CD14-positive monocyte (primary cell): ENCODE measurements around the gene ZDHHC14. TPM values are rescaled to one million over a fixed set of nuclear protein-coding genes. Genes with fewer than 3 reads are reported as not detected.

Source experiments
- DNase-seq, 3 donors: peaks; one replicate each; pipeline ENCODE4 v3.0.0-alpha.2; 2011 to 2022
- H2AFZ ChIP-seq: 2 replicates; pipeline ENCODE4 v1.6.0; 2012; ENCODE audit warnings: mild to moderate bottlenecking, low read depth, low read length, inconsistent platforms; ENCODE audit not compliant: insufficient read depth, poor library complexity, severe bottlenecking
- H3K27ac ChIP-seq, 2 donors: 1 replicate in 1 of 2; 2 replicates in 1 of 2; pipeline ENCODE4 v1.5.1; 2012 to 2013; ENCODE audit warnings: low read length in 2 of 2, control low read depth in 1 of 2, inconsistent platforms in 1 of 2, low read depth in 1 of 2, mild to moderate bottlenecking in 1 of 2
- H3K27me3 ChIP-seq, 2 donors: one replicate each; pipeline versions ENCODE4 v1.6.0 to v1.6.1; 2011 to 2013; ENCODE audit warnings: low read length in 2 of 2; ENCODE audit not compliant: control insufficient read depth in 2 of 2, insufficient read depth in 2 of 2
- H3K36me3 ChIP-seq, 2 donors: replicated peaks in 1 of 2; 1 replicate in 1 of 2; 2 replicates in 1 of 2; pipeline versions ENCODE4 v1.5.1 to v1.6.1; 2012 to 2013; ENCODE audit warnings: low read length in 2 of 2, control low read depth in 1 of 2, inconsistent platforms in 1 of 2, mild to moderate bottlenecking in 1 of 2; ENCODE audit not compliant: insufficient read depth in 2 of 2, control insufficient read depth in 1 of 2
- H3K4me1 ChIP-seq, 2 donors: 1 replicate in 1 of 2; 2 replicates in 1 of 2; pipeline versions ENCODE4 v1.5.1 to v1.6.1; 2012 to 2013; ENCODE audit warnings: low read length in 2 of 2, control low read depth in 1 of 2, inconsistent platforms in 1 of 2, mild to moderate bottlenecking in 1 of 2, moderate library complexity in 1 of 2; ENCODE audit not compliant: insufficient read depth in 2 of 2, control insufficient read depth in 1 of 2
- H3K4me2 ChIP-seq: replicated peaks from 2 replicates; pipeline ENCODE3; 2012; ENCODE audit warnings: low read length, moderate library complexity, mild to moderate bottlenecking; ENCODE audit not compliant: poor library complexity, severe bottlenecking; ENCODE audit errors: extremely low read depth
- H3K4me3 ChIP-seq, 3 experiments: fragments of 200-600 bp in 1 of 3; sonication (generic) in 1 of 3; replicated peaks in 1 of 3; 1 replicate in 2 of 3; 2 replicates in 1 of 3; pipeline ENCODE4 v1.5.1; 2011 to 2013; ENCODE audit warnings: low read length in 3 of 3, mild to moderate bottlenecking in 3 of 3, control low read depth in 2 of 3, low read depth in 2 of 3, inconsistent platforms in 1 of 3, moderate library complexity in 1 of 3
- H3K79me2 ChIP-seq: 2 replicates; pipeline ENCODE4 v1.6.0; 2012; ENCODE audit warnings: mild to moderate bottlenecking, control low read depth, inconsistent platforms, low read length, moderate library complexity; ENCODE audit not compliant: insufficient read depth
- H3K9ac ChIP-seq: 2 replicates; pipeline ENCODE4 v1.6.0; 2017; ENCODE audit warnings: low read length, mild to moderate bottlenecking; ENCODE audit not compliant: insufficient read depth, poor library complexity, severe bottlenecking
- H3K9me3 ChIP-seq, 2 donors: replicated peaks in 1 of 2; 1 replicate in 1 of 2; 2 replicates in 1 of 2; pipeline versions ENCODE4 v1.5.1 to v1.6.1; 2012 to 2013; ENCODE audit warnings: low read length in 2 of 2, control low read depth in 1 of 2; ENCODE audit not compliant: control insufficient read depth in 1 of 2, insufficient read depth in 1 of 2
- H4K20me1 ChIP-seq: 2 replicates; pipeline ENCODE4 v1.6.0; 2012; ENCODE audit warnings: mild to moderate bottlenecking, low read length, control low read depth, moderate library complexity; ENCODE audit not compliant: insufficient read depth
- H3K27ac Mint-ChIP-seq, 7 donors: one replicate each; pipeline ENCODE4 v1.8.0; 2020; ENCODE audit warnings: mild to moderate bottlenecking in 7 of 7, mixed read lengths in 7 of 7, moderate library complexity in 6 of 7, inconsistent platforms in 2 of 7
- H3K27me3 Mint-ChIP-seq, 3 donors: one replicate each; pipeline ENCODE4 v1.8.0; 2021 to 2022; ENCODE audit warnings: low read depth in 3 of 3, mild to moderate bottlenecking in 3 of 3, mixed read lengths in 3 of 3, moderate library complexity in 3 of 3, inconsistent platforms in 1 of 3
- H3K36me3 Mint-ChIP-seq, 2 donors: one replicate each; pipeline ENCODE4 v1.8.0; 2020; ENCODE audit warnings: mixed read lengths in 2 of 2, inconsistent platforms in 1 of 2, mild to moderate bottlenecking in 1 of 2
- H3K4me1 Mint-ChIP-seq: one replicate; pipeline ENCODE4 v1.8.0; 2020; ENCODE audit warnings: mild to moderate bottlenecking, mixed read lengths
- H3K4me3 Mint-ChIP-seq, 2 donors: one replicate each; pipeline ENCODE4 v1.8.0; 2020; ENCODE audit warnings: mild to moderate bottlenecking in 2 of 2, mixed read lengths in 2 of 2, moderate library complexity in 1 of 2
- H3K9me3 Mint-ChIP-seq, 7 donors: one replicate each; pipeline ENCODE4 v1.8.0; 2020 to 2022; ENCODE audit warnings: mixed read lengths in 7 of 7, mild to moderate bottlenecking in 6 of 7, moderate library complexity in 6 of 7, inconsistent platforms in 2 of 7
- WGBS: methylation state at CpG from one replicate; pipeline ENCODE4 v1.1.5; 2013; ENCODE audit warnings: missing lambda C conversion rate; ENCODE audit not compliant: insufficient coverage; 5-methylcytosine and 5-hydroxymethylcytosine counted together
- intact Hi-C, 2 donors: fragments of 100-400 bp; cut with micrococcal nuclease; formaldehyde crosslinking; loops; one replicate each; pipeline versions ENCODE4 v1.15.0 to v1.15.1; 2023
- polyA plus RNA-seq, 3 donors: library from polyadenylated mRNA; depleted of rRNA in 1 of 3; unstranded in 2 of 3; stranded (reverse) in 1 of 3; fragments of 300-500 nt in 2 of 3; fragments of >200 nt in 1 of 3; fragmentation: Illumina TruSeq in 2 of 3; gene quantifications; 1 replicate in 2 of 3; 2 replicates in 1 of 3; pipeline ENCODE4 v1.2.3, GENCODE V29; 2012 to 2021
- TF ChIP-seq, protein P1 (sequence below): fragments of 200-600 bp; IDR thresholded peaks from one replicate; pipeline ENCODE4 v1.8.0; 2022; ENCODE audit warnings: antibody characterized with exemption, mild to moderate bottlenecking

The ZDHHC14 gene
- polyA plus RNA-seq, 3 donors = 0.30 to 1.7 (median 0.93) TPM

- intact Hi-C loops = no loop called here
- Histone ChIP-seq H3K4me2 (no peak overlapping the region), H3K9ac (no peak overlapping the region), H2AFZ (no peak overlapping the region), H3K79me2 (no peaks in the 10 kb centered on the region), H3K9me3 (no peaks in the 10 kb centered on the region), H3K27me3 (no peaks in the 10 kb centered on the region), H3K4me1 (peaks cover 6% of the 10 kb centered on the region in 2 donors), H3K4me3 (no peak overlapping the region), H3K36me3 (no peaks in the 10 kb centered on the region), H3K27ac (no peak overlapping the region), H4K20me1 (no peaks in the 10 kb centered on the region)
- peaks cover 9% of the 10 kb centered on the region for H3K4me1 Mint-ChIP-seq
- no peak overlapping the region for H3K4me3 Mint-ChIP-seq
- no peak overlapping the region for H3K27ac Mint-ChIP-seq
- H3K9me3 Mint-ChIP-seq = peaks cover 0 to 1% (median 0%) of the 10 kb centered on the region in 7 donors
- TF ChIP-seq, protein P1, sequence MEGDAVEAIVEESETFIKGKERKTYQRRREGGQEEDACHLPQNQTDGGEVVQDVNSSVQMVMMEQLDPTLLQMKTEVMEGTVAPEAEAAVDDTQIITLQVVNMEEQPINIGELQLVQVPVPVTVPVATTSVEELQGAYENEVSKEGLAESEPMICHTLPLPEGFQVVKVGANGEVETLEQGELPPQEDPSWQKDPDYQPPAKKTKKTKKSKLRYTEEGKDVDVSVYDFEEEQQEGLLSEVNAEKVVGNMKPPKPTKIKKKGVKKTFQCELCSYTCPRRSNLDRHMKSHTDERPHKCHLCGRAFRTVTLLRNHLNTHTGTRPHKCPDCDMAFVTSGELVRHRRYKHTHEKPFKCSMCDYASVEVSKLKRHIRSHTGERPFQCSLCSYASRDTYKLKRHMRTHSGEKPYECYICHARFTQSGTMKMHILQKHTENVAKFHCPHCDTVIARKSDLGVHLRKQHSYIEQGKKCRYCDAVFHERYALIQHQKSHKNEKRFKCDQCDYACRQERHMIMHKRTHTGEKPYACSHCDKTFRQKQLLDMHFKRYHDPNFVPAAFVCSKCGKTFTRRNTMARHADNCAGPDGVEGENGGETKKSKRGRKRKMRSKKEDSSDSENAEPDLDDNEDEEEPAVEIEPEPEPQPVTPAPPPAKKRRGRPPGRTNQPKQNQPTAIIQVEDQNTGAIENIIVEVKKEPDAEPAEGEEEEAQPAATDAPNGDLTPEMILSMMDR = no peak
- H3K36me3 Mint-ChIP-seq = no peaks in the 10 kb centered on the region
- no peak for DNase-seq
- H3K27me3 Mint-ChIP-seq = peaks cover under 1 to 5% (median 2%) of the 10 kb centered on the region in 3 donors
- no CpG with 5 or more reads among the region's 2 CpGs for WGBS
Observed at GRCh38 chr6:157337751-157338150, 43.2 kb upstream of the ZDHHC14 start.

GRCh38 chr6:157339432-157339831 lies 41.6 kb upstream of the ZDHHC14 start:
- Histone ChIP-seq H3K4me1 (peaks cover 6% of the 10 kb centered on the region in 2 donors), H3K4me2 (no peak overlapping the region), H2AFZ (no peak overlapping the region), H3K79me2 (no peaks in the 10 kb centered on the region), H3K36me3 (no peaks in the 10 kb centered on the region), H3K9me3 (no peaks in the 10 kb centered on the region), H4K20me1 (no peaks in the 10 kb centered on the region), H3K27me3 (no peaks in the 10 kb centered on the region), H3K27ac (no peak overlapping the region), H3K4me3 (no peak overlapping the region), H3K9ac (no peak overlapping the region)
- DNase-seq = no peak
- intact Hi-C loops = no loop called here
- Mint-ChIP-seq H3K36me3 (no peaks in the 10 kb centered on the region), H3K9me3 (peaks cover 0 to 1% (median 0%) of the 10 kb centered on the region in 7 donors), H3K4me3 (no peak overlapping the region), H3K27me3 (peaks cover 0 to 5% (median 2%) of the 10 kb centered on the region in 3 donors), H3K4me1 (peaks cover 9% of the 10 kb centered on the region), H3K27ac (peak overlapping the region in 1 of 7 donors; percentile 75)
- TF ChIP-seq, protein P1 = no peak
- WGBS = no CpG with 5 or more reads among the region's 1 CpG
